IMR-90 (cell line): ENCODE measurements around the gene GNAT1. TPM values are rescaled to one million over a fixed set of nuclear protein-coding genes. Genes with fewer than 3 reads are reported as not detected.

Experiments used
- ATAC-seq: fragments of 200-7000 bp; cut with Tn5 transposase; 2 replicates; pipeline ENCODE4 v1.9.1; 2020; ENCODE audit warnings: low read depth, mild to moderate bottlenecking, moderate library complexity
- BruUV-seq: library from RNA; stranded (reverse); fragments of 400-500 nt; replicated peaks from 2 replicates; lab custom pipeline; 2021; lab: Mats Ljungman, UMichigan
- CTCF ChIA-PET: fragments of 300-600 bp; formaldehyde crosslinking; extraction: SDS; loops from one replicate; lab custom pipeline; 2021; ENCODE audit warnings: antibody characterized with exemption; lab: Yijun Ruan, JAX
- POLR2A ChIA-PET: fragments of 300-600 bp; sonication (Branson Sonifier 250); formaldehyde crosslinking; loops from one replicate; lab custom pipeline; 2022; ENCODE audit warnings: antibody characterized with exemption; ENCODE audit not compliant: unreplicated experiment; lab: Charles Lee
- DNase-seq: peaks from one replicate; pipeline ENCODE4 v3.0.0; 2013
- H2AFZ ChIP-seq: replicated peaks from 2 replicates; pipeline ENCODE3; 2013; ENCODE audit warnings: low read length, mild to moderate bottlenecking; ENCODE audit not compliant: poor library complexity
- H2AK5ac ChIP-seq: 2 replicates; pipeline ENCODE4 v1.6.1; 2013; ENCODE audit warnings: low read depth, low read length, inconsistent platforms
- H2AK9ac ChIP-seq: replicated peaks from 2 replicates; pipeline ENCODE3; 2013; ENCODE audit warnings: mild to moderate bottlenecking, low read depth, low read length, moderate library complexity; ENCODE audit not compliant: poor library complexity
- H2BK120ac ChIP-seq: 2 replicates; pipeline ENCODE4 v1.6.1; 2013; ENCODE audit warnings: low read depth, low read length, inconsistent platforms
- H2BK15ac ChIP-seq: 3 replicates; pipeline ENCODE4 v1.6.1; 2013; ENCODE audit warnings: low read depth, low read length, inconsistent platforms
- H2BK20ac ChIP-seq: 2 replicates; pipeline ENCODE4 v1.6.1; 2013; ENCODE audit warnings: low read depth, mild to moderate bottlenecking, inconsistent platforms, low read length, moderate library complexity
- H2BK5ac ChIP-seq: 2 replicates; pipeline ENCODE4 v1.6.1; 2013; ENCODE audit warnings: mild to moderate bottlenecking, low read depth, low read length, inconsistent platforms; ENCODE audit not compliant: poor library complexity, severe bottlenecking
- H3K14ac ChIP-seq: replicated peaks from 2 replicates; pipeline ENCODE4 v1.6.1; 2013; ENCODE audit warnings: low read depth, low read length, inconsistent platforms
- H3K18ac ChIP-seq: 2 replicates; pipeline ENCODE4 v1.6.1; 2013; ENCODE audit warnings: low read depth, low read length, control low read depth
- H3K23ac ChIP-seq: 2 replicates; pipeline ENCODE4 v1.6.1; 2013; ENCODE audit warnings: low read depth, low read length, inconsistent platforms
- H3K27ac ChIP-seq: 2 replicates; pipeline ENCODE4 v1.5.1; 2013; ENCODE audit warnings: mild to moderate bottlenecking, control low read depth, low read length; ENCODE audit not compliant: insufficient read depth
- H3K27me3 ChIP-seq: 2 replicates; pipeline ENCODE4 v1.6.1; 2013; ENCODE audit warnings: low read length; ENCODE audit not compliant: control insufficient read depth, insufficient read depth
- H3K36me3 ChIP-seq: 2 replicates; pipeline ENCODE4 v1.6.1; 2013; ENCODE audit warnings: low read length, mixed read lengths; ENCODE audit not compliant: control insufficient read depth, insufficient read depth
- H3K4ac ChIP-seq: 2 replicates; pipeline ENCODE4 v1.6.1; 2013; ENCODE audit warnings: low read depth, low read length, inconsistent platforms
- H3K4me1 ChIP-seq: 2 replicates; pipeline ENCODE4 v1.6.1; 2013; ENCODE audit warnings: low read length, mixed read lengths; ENCODE audit not compliant: control insufficient read depth, insufficient read depth
- H3K4me2 ChIP-seq: 2 replicates; pipeline ENCODE4 v1.6.1; 2013; ENCODE audit warnings: low read depth, mild to moderate bottlenecking, control low read depth, low read length, moderate library complexity
- H3K4me3 ChIP-seq: 2 replicates; pipeline ENCODE4 v1.5.1; 2013; ENCODE audit warnings: low read depth, mild to moderate bottlenecking, control low read depth, low read length, moderate library complexity; ENCODE audit not compliant: insufficient read depth
- H3K56ac ChIP-seq: 2 replicates; pipeline ENCODE4 v1.6.1; 2013; ENCODE audit warnings: low read length, inconsistent platforms; ENCODE audit not compliant: insufficient read depth; ENCODE audit errors: extremely low read depth
- H3K79me1 ChIP-seq, 2 experiments: 2 replicates each; pipeline ENCODE4 v1.6.1; 2013; ENCODE audit warnings: low read length in 2 of 2, inconsistent platforms in 1 of 2, low read depth in 1 of 2
- H3K9ac ChIP-seq: 2 replicates; pipeline ENCODE4 v1.6.1; 2013; ENCODE audit warnings: low read depth, low read length, control low read depth
- H3K9me1 ChIP-seq: 2 replicates; pipeline ENCODE4 v1.6.1; 2013; ENCODE audit warnings: low read length, inconsistent platforms; ENCODE audit not compliant: insufficient read depth
- H3K9me3 ChIP-seq: 2 replicates; pipeline ENCODE4 v1.6.1; 2013; ENCODE audit warnings: low read length; ENCODE audit not compliant: control insufficient read depth, insufficient read depth
- H4K20me1 ChIP-seq: 2 replicates; pipeline ENCODE4 v1.6.1; 2013; ENCODE audit warnings: low read length, inconsistent platforms; ENCODE audit not compliant: insufficient read depth
- H4K5ac ChIP-seq: 2 replicates; pipeline ENCODE4 v1.6.1; 2013; ENCODE audit warnings: mild to moderate bottlenecking, low read depth, low read length, control low read depth
- H4K8ac ChIP-seq, 2 experiments: 2 replicates each; pipeline ENCODE4 v1.6.1; 2013; ENCODE audit warnings: low read depth in 2 of 2, low read length in 2 of 2, control low read depth in 1 of 2, inconsistent platforms in 1 of 2
- H4K91ac ChIP-seq: 2 replicates; pipeline ENCODE4 v1.6.1; 2013; ENCODE audit warnings: low read depth, low read length, inconsistent platforms; ENCODE audit not compliant: insufficient read depth
- BHLHE40 ChIP-seq: fragments of 150-350 bp; IDR thresholded peaks from 2 replicates; pipeline ENCODE4 v1.6.1; 2016; ENCODE audit warnings: mild to moderate bottlenecking, low read depth, low read length
- CEBPB ChIP-seq: IDR thresholded peaks from 2 replicates; pipeline ENCODE4 v1.6.1; 2012; ENCODE audit warnings: low read depth, low read length, improper control_type of control experiment
- CHD1 ChIP-seq: IDR thresholded peaks from 2 replicates; pipeline ENCODE4 v1.6.1; 2012; ENCODE audit warnings: low read depth, low read length, improper control_type of control experiment
- CTCF ChIP-seq: conservative IDR thresholded peaks from 2 replicates; pipeline ENCODE4 v1.5.1; 2012; ENCODE audit warnings: mild to moderate bottlenecking, low read depth, low read length, improper control_type of control experiment
- ELK1 ChIP-seq: fragments of 150-350 bp; IDR thresholded peaks from 2 replicates; pipeline ENCODE4 v1.6.1; 2016; ENCODE audit warnings: low read depth, mild to moderate bottlenecking, low read length, moderate library complexity, borderline replicate concordance
- FOS ChIP-seq: fragments of 150-350 bp; IDR thresholded peaks from 2 replicates; pipeline ENCODE4 v1.6.1; 2016; ENCODE audit warnings: low read depth, low read length
- MAFK ChIP-seq: IDR thresholded peaks from 2 replicates; pipeline ENCODE4 v1.6.1; 2012; ENCODE audit warnings: low read depth, low read length, improper control_type of control experiment
- MAZ ChIP-seq: IDR thresholded peaks from 2 replicates; pipeline ENCODE4 v1.6.1; 2012; ENCODE audit warnings: low read depth, mild to moderate bottlenecking, low read length, improper control_type of control experiment, moderate library complexity, borderline replicate concordance
- MXI1 ChIP-seq: IDR thresholded peaks from 2 replicates; pipeline ENCODE4 v1.6.1; 2012; ENCODE audit warnings: low read depth, mild to moderate bottlenecking, low read length, moderate library complexity, borderline replicate concordance
- NFE2L2 ChIP-seq: fragments of 150-350 bp; IDR thresholded peaks from 2 replicates; pipeline ENCODE4 v1.6.1; 2016; ENCODE audit warnings: low read depth, mild to moderate bottlenecking, low read length
- POLR2A ChIP-seq: IDR thresholded peaks from 2 replicates; pipeline ENCODE4 v1.6.1; 2012; ENCODE audit warnings: mild to moderate bottlenecking, low read depth, low read length
- RAD21 ChIP-seq: IDR thresholded peaks from 2 replicates; pipeline ENCODE4 v1.6.1; 2012; ENCODE audit warnings: low read length, improper control_type of control experiment
- RFX5 ChIP-seq: IDR thresholded peaks from 2 replicates; pipeline ENCODE4 v1.8.0; 2012; ENCODE audit warnings: low read depth, mild to moderate bottlenecking, low read length, moderate library complexity
- WGBS, 2 experiments: methylation state at CpG; one replicate each; pipeline versions ENCODE4 v1.1.5 to v1.1.7; 2013; ENCODE audit warnings: missing lambda C conversion rate in 2 of 2; ENCODE audit not compliant: insufficient read length in 1 of 2; ENCODE audit errors: extremely low coverage in 2 of 2; 5-methylcytosine and 5-hydroxymethylcytosine counted together
- dilution Hi-C: fragments of 300-500 bp; cut with HindIII; formaldehyde crosslinking; loops from one replicate; pipeline ENCODE4 v1.14.3; 2018; ENCODE audit warnings: low sequenced_read_pairs; ENCODE audit not compliant: unreplicated experiment
- in situ Hi-C: fragments of 300-500 bp; cut with MboI; formaldehyde crosslinking; loops from 3 replicates; pipeline ENCODE4 v1.14.3; 2019; ENCODE audit warnings: low sequenced_read_pairs, inconsistent platforms, mixed read lengths
- intact Hi-C: fragments of 100-400 bp; cut with micrococcal nuclease; formaldehyde crosslinking; loops from 2 replicates; pipeline ENCODE4 v1.10.0; 2022
- polyA plus RNA-seq, 3 experiments: library from polyadenylated mRNA; depleted of rRNA; stranded (reverse); fragments of >200 nt; gene quantifications; 2 replicates each; pipeline ENCODE4 v1.2.3, GENCODE V29; 2012; ENCODE audit warnings: low replicate concordance in 1 of 3
- total RNA-seq: library from RNA; depleted of rRNA; stranded (reverse); fragments of >200 nt; gene quantifications from 2 replicates; pipeline ENCODE4 v1.2.3, GENCODE V29; 2012

Gene GNAT1
- total and polyA plus RNA-seq, 2 of the 4 experiments (the other 2 are of a cell fraction), result not detected

GRCh38 chr3:50201573-50202315 is 10.3 kb downstream of the GNAT1 start:
- ChIA-PET POLR2A (no interaction called here), CTCF (no interaction called here)
- Histone ChIP-seq H3K14ac (no peak overlapping the region), H3K9me1 (no peaks in the 10 kb centered on the region), H2AFZ (no peak overlapping the region), H3K9me3 (no peaks in the 10 kb centered on the region), H3K4me3 (no peak overlapping the region), H3K18ac (no peak overlapping the region), H4K91ac (no peak overlapping the region), H3K79me1 (no peaks in the 10 kb centered on the region), H4K20me1 (no peaks in the 10 kb centered on the region; the same call in 1 of the 2 replicates), H3K36me3 (no peaks in the 10 kb centered on the region), H2BK15ac (no peak overlapping the region), H3K23ac (no peak overlapping the region), H3K4me1 (peaks cover 2% of the 10 kb centered on the region; the same call in 1 of the 2 replicates), H3K27me3 (peaks cover 63% of the 10 kb centered on the region), H3K56ac (no peak overlapping the region), H3K4me2 (no peak overlapping the region), H3K9ac (no peak overlapping the region), H2BK5ac (no peak overlapping the region), H2AK9ac (peak overlapping the region; percentile 57), H2BK20ac (no peak overlapping the region), H4K5ac (no peak overlapping the region), H3K4ac (no peak overlapping the region), H2AK5ac (no peak overlapping the region), H3K27ac (no peak overlapping the region), H2BK120ac (no peak overlapping the region), H4K8ac (no peak overlapping the region)
- in situ Hi-C loops, result no loop called here
- no TSS peak for BruUV-seq
- dilution Hi-C loops, result no loop called here
- intact Hi-C loops, result no loop called here
- ATAC-seq, result no peak
- DNase-seq, result no peak
- WGBS, 2 experiments, result 67% methylated on average over 3 of the region's 10 CpGs; no CpG with 5 or more reads in 1 of the 2 experiments
- no peak for TF ChIP-seq MAZ
- no peak for TF ChIP-seq CHD1
- TF ChIP-seq POLR2A, result no peak
- TF ChIP-seq MAFK, result no peak
- no peak for TF ChIP-seq CTCF
- no peak for TF ChIP-seq CEBPB
- TF ChIP-seq RAD21, result no peak
- TF ChIP-seq FOS, result no peak
- no peak for TF ChIP-seq ELK1
- TF ChIP-seq RFX5, result no peak
- TF ChIP-seq MXI1, result no peak
- no peak for TF ChIP-seq BHLHE40
- TF ChIP-seq NFE2L2, result no peak
